OCI-LY3 (cell line): Measurements from ENCODE around the gene RBFOX1.

Experiments used
- CTCF ChIP-seq: fragments of 200-600, 300-600 bp; sonication (generic); IDR thresholded peaks from 2 replicates; pipeline ENCODE4 v1.5.1; 2014; ENCODE audit warnings: antibody characterized with exemption, low read length, low read depth
- EZH2phosphoT487 ChIP-seq: fragments of 200-600 bp; shearing (Covaris generic); IDR thresholded peaks from 2 replicates; pipeline ENCODE4 v1.6.1; 2018; ENCODE audit warnings: antibody characterized with exemption, mixed run types, low read depth

GRCh38 chr16:7390974-7391373, 58.3 kb downstream of the RBFOX1 start:
- TF ChIP-seq CTCF = no peak
- no peak for TF ChIP-seq EZH2phosphoT487
